HepG2 (cell line): ENCODE data around the gene ACAP1. TPM values are rescaled to one million over a fixed set of nuclear protein-coding genes. Genes with fewer than 3 reads are reported as not detected.

Source experiments
- AGO2 ChIP-seq: fragments of 200-400 bp; formaldehyde crosslinking; optimal IDR thresholded peaks from 2 replicates; pipeline ENCODE3; 2017; ENCODE audit warnings: mild to moderate bottlenecking, low read depth, low read length, moderate library complexity
- EEA1 ChIP-seq: sonication (generic); formaldehyde crosslinking; IDR thresholded peaks from 2 replicates; pipeline ENCODE4 v1.5.1; 2020; ENCODE audit warnings: mild to moderate bottlenecking, missing genetic modification reagents, borderline replicate concordance
- EED ChIP-seq: sonication (generic); formaldehyde crosslinking; IDR thresholded peaks from 2 replicates; pipeline ENCODE4 v1.5.0; 2020; ENCODE audit warnings: mild to moderate bottlenecking, missing genetic modification reagents
- HDAC6 ChIP-seq: fragments of 200-600 bp; sonication (generic); IDR thresholded peaks from 2 replicates; pipeline ENCODE4 v1.7.0; 2017; ENCODE audit warnings: mild to moderate bottlenecking, antibody characterized with exemption, low read length, low read depth
- MED13 ChIP-seq: sonication (generic); formaldehyde crosslinking; IDR thresholded peaks from 2 replicates; pipeline ENCODE4 v1.5.0; 2020; ENCODE audit warnings: missing genetic modification reagents
- MTA3 ChIP-seq: sonication (generic); formaldehyde crosslinking; IDR thresholded peaks from 2 replicates; pipeline ENCODE4 v1.4.0; 2020; ENCODE audit warnings: missing genetic modification reagents
- PHF8 ChIP-seq: sonication (generic); formaldehyde crosslinking; IDR thresholded peaks from 2 replicates; pipeline ENCODE4 v1.5.0; 2020; ENCODE audit warnings: missing genetic modification reagents
- PRPF4 ChIP-seq: fragments of 200-400 bp; formaldehyde crosslinking; IDR thresholded peaks from 2 replicates; pipeline ENCODE4 v1.6.1; 2016; ENCODE audit warnings: low read length, low read depth; ENCODE audit not compliant: poor library complexity, severe bottlenecking
- TBX3 ChIP-seq: fragments of 450-650 bp; IDR thresholded peaks from 2 replicates; pipeline ENCODE4 v1.6.1; 2017; ENCODE audit warnings: antibody characterized with exemption, mild to moderate bottlenecking, inconsistent platforms, borderline replicate concordance
- THYN1 ChIP-seq: sonication (generic); formaldehyde crosslinking; IDR thresholded peaks from 2 replicates; pipeline ENCODE4 v1.8.1; 2023; ENCODE audit warnings: low read depth, mild to moderate bottlenecking, moderate library complexity, missing genetic modification reagents, borderline replicate concordance
- ZNF24 ChIP-seq: fragments of 450-650 bp; IDR thresholded peaks from 2 replicates; pipeline ENCODE4 v1.6.1; 2017; ENCODE audit warnings: antibody characterized with exemption, mild to moderate bottlenecking
- ZSCAN12 ChIP-seq: sonication (generic); formaldehyde crosslinking; IDR thresholded peaks from 2 replicates; pipeline ENCODE4 v1.9.0; 2021; ENCODE audit warnings: mild to moderate bottlenecking, missing genetic modification reagents
- polyA plus RNA-seq, 8 experiments: library from polyadenylated mRNA; depleted of rRNA in 3 of 8; stranded (reverse) in 7 of 8; unstranded in 1 of 8; fragments of >200 nt; fragmentation: Illumina TruSeq in 4 of 8; extraction: Trizol in 4 of 8; gene quantifications; 2 replicates each; pipeline versions ENCODE4 v1.2.1 to v1.2.3, GENCODE V29; 2011 to 2016; ENCODE audit warnings: low read depth in 4 of 8, missing spikeins in 1 of 8, mixed read lengths in 1 of 8; ENCODE audit not compliant: insufficient read depth in 1 of 8
- total RNA-seq, 5 experiments: library from RNA; depleted of rRNA; stranded (reverse); fragments of >200 nt; fragmentation: Illumina TruSeq; extraction: Trizol; gene quantifications; 2 replicates each; pipeline ENCODE4 v1.2.3, GENCODE V29; 2016; ENCODE audit warnings: low read depth in 1 of 5
- TF ChIP-seq, protein P1 (sequence below): sonication (generic); formaldehyde crosslinking; IDR thresholded peaks from 2 replicates; pipeline ENCODE4 v1.8.0; 2022; ENCODE audit warnings: mild to moderate bottlenecking, missing genetic modification reagents, moderate library complexity
- TF ChIP-seq, protein P2 (sequence below): sonication (generic); formaldehyde crosslinking; IDR thresholded peaks from 2 replicates; pipeline ENCODE4 v1.8.0; 2022; ENCODE audit warnings: low read depth, missing genetic modification reagents
- TF ChIP-seq, protein P3 (sequence below): sonication (generic); formaldehyde crosslinking; IDR thresholded peaks from 2 replicates; pipeline ENCODE4 v1.9.0; 2021; ENCODE audit warnings: mild to moderate bottlenecking, missing genetic modification reagents
- TF ChIP-seq, protein P4 (sequence below): sonication (generic); formaldehyde crosslinking; IDR thresholded peaks from 2 replicates; pipeline ENCODE4 v1.4.0; 2020; ENCODE audit warnings: mild to moderate bottlenecking, missing genetic modification reagents
- TF ChIP-seq, protein P5 (sequence below): sonication (generic); formaldehyde crosslinking; IDR thresholded peaks from 2 replicates; pipeline ENCODE4 v1.9.0; 2021; ENCODE audit warnings: missing genetic modification reagents, mild to moderate bottlenecking, borderline replicate concordance

The ACAP1 gene
- total and polyA plus RNA-seq, 2 of the 13 experiments (the other 11 are each of a cell fraction or from before 2014, with no cell fraction given): 1.3 to 2.5 TPM

DNA sequence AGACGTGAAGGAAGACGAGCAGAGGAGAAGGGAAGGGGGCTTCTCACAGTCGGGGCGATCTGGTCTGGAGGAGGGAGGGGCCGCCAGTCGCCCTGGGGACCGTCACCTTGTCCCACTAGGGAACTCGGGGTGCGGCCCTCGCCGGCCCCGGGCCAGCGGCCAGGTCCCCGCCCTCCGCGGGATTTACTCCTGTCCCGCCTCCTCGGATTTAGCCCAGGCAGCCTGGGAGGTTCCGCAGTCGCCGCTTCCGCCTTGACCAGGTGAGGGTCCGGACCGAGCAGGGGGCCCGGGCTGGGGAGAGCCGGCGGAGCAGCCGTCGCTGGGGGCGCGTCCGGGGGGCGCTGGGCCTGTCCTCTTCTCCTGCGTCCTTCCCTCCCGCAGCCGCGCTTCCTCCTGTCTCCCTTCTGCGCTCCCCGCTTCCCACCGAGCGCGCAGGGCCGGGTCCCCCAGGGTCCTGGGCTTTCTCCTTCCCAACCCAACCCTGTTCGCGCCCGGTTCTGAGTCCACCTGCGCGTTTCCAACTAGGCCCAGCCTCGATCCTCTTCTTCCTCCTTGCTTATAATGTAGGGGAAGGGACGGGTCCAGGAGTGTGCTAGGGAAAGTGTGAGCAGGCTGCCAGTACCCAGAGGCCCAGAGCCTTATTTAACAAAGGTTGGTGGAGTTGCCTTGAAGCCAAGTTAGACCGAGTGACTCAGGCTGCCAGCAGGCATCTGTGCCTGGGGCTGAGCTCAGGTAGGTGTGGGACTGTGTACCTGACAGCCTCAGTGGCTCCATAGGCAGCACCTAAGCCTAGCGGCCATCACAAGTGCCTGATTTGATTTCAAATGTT is 44.7 kb downstream of the ACAP1 start, which contains the start of gene TNK1 (continued):
- TF ChIP-seq, protein P1, sequence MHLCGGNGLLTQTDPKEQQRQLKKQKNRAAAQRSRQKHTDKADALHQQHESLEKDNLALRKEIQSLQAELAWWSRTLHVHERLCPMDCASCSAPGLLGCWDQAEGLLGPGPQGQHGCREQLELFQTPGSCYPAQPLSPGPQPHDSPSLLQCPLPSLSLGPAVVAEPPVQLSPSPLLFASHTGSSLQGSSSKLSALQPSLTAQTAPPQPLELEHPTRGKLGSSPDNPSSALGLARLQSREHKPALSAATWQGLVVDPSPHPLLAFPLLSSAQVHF: no peak
- TF ChIP-seq, protein P2, sequence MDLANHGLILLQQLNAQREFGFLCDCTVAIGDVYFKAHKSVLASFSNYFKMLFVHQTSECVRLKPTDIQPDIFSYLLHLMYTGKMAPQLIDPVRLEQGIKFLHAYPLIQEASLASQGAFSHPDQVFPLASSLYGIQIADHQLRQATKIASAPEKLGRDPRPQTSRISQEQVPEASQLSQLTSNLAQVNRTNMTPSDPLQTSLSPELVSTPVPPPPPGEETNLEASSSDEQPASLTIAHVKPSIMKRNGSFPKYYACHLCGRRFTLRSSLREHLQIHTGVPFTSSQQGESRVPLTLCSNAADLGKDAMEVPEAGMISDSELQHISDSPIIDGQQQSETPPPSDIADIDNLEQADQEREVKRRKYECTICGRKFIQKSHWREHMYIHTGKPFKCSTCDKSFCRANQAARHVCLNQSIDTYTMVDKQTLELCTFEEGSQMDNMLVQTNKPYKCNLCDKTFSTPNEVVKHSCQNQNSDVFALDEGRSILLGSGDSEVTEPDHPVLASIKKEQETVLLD: no peak
- TF ChIP-seq TBX3 (no peak), HDAC6 (no peak), EED (CRISPR knock-in tag) (no peak), ZSCAN12 (CRISPR knock-in tag) (0 out of 2 replicates have a peak, but pooled peaks have one; percentile 11), MED13 (CRISPR knock-in tag) (no peak), THYN1 (CRISPR knock-in tag) (no peak), PHF8 (CRISPR knock-in tag) (peak; percentile 72), ZNF24 (no peak), AGO2 (peak; percentile 65), PRPF4 (no peak), EEA1 (CRISPR knock-in tag) (no peak), MTA3 (CRISPR knock-in tag) (no peak)
- TF ChIP-seq, protein P3, sequence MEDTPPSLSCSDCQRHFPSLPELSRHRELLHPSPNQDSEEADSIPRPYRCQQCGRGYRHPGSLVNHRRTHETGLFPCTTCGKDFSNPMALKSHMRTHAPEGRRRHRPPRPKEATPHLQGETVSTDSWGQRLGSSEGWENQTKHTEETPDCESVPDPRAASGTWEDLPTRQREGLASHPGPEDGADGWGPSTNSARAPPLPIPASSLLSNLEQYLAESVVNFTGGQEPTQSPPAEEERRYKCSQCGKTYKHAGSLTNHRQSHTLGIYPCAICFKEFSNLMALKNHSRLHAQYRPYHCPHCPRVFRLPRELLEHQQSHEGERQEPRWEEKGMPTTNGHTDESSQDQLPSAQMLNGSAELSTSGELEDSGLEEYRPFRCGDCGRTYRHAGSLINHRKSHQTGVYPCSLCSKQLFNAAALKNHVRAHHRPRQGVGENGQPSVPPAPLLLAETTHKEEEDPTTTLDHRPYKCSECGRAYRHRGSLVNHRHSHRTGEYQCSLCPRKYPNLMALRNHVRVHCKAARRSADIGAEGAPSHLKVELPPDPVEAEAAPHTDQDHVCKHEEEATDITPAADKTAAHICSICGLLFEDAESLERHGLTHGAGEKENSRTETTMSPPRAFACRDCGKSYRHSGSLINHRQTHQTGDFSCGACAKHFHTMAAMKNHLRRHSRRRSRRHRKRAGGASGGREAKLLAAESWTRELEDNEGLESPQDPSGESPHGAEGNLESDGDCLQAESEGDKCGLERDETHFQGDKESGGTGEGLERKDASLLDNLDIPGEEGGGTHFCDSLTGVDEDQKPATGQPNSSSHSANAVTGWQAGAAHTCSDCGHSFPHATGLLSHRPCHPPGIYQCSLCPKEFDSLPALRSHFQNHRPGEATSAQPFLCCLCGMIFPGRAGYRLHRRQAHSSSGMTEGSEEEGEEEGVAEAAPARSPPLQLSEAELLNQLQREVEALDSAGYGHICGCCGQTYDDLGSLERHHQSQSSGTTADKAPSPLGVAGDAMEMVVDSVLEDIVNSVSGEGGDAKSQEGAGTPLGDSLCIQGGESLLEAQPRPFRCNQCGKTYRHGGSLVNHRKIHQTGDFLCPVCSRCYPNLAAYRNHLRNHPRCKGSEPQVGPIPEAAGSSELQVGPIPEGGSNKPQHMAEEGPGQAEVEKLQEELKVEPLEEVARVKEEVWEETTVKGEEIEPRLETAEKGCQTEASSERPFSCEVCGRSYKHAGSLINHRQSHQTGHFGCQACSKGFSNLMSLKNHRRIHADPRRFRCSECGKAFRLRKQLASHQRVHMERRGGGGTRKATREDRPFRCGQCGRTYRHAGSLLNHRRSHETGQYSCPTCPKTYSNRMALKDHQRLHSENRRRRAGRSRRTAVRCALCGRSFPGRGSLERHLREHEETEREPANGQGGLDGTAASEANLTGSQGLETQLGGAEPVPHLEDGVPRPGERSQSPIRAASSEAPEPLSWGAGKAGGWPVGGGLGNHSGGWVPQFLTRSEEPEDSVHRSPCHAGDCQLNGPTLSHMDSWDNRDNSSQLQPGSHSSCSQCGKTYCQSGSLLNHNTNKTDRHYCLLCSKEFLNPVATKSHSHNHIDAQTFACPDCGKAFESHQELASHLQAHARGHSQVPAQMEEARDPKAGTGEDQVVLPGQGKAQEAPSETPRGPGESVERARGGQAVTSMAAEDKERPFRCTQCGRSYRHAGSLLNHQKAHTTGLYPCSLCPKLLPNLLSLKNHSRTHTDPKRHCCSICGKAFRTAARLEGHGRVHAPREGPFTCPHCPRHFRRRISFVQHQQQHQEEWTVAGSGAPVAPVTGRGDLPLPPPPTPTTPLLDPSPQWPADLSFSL (CRISPR knock-in tag): no peak
- TF ChIP-seq, protein P4, sequence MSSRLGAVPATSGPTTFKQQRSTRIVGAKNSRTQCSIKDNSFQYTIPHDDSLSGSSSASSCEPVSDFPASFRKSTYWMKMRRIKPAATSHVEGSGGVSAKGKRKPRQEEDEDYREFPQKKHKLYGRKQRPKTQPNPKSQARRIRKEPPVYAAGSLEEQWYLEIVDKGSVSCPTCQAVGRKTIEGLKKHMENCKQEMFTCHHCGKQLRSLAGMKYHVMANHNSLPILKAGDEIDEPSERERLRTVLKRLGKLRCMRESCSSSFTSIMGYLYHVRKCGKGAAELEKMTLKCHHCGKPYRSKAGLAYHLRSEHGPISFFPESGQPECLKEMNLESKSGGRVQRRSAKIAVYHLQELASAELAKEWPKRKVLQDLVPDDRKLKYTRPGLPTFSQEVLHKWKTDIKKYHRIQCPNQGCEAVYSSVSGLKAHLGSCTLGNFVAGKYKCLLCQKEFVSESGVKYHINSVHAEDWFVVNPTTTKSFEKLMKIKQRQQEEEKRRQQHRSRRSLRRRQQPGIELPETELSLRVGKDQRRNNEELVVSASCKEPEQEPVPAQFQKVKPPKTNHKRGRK: no peak
- TF ChIP-seq, protein P5, sequence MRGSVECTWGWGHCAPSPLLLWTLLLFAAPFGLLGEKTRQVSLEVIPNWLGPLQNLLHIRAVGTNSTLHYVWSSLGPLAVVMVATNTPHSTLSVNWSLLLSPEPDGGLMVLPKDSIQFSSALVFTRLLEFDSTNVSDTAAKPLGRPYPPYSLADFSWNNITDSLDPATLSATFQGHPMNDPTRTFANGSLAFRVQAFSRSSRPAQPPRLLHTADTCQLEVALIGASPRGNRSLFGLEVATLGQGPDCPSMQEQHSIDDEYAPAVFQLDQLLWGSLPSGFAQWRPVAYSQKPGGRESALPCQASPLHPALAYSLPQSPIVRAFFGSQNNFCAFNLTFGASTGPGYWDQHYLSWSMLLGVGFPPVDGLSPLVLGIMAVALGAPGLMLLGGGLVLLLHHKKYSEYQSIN: no peak
